Measurements from ENCODE around the gene TXNIP.
A peak's percentile ranks its signal among the peaks of the same experiment; 100 is the strongest.

The TXNIP gene

GRCh38 chr1:146010126-146010738 is 13.9 kb upstream of the TXNIP start:
- no peak for DNase-seq

GRCh38 chr1:146007489-146008133 is 11.2 kb upstream of the TXNIP start:
- no peak for DNase-seq

- DNase-seq: no peak
Observed at GRCh38 chr1:146001709-146002108, 5.3 kb upstream of the TXNIP start.

- DNase-seq: peak; percentile 55
Observed at GRCh38 chr1:145999321-146000024, 3.1 kb upstream of the TXNIP start.

GRCh38 chr1:145997718-145998023 is 1.3 kb upstream of the TXNIP start:
- no peak for DNase-seq

GRCh38 chr1:145997016-145997717 is 788 bp upstream of the TXNIP start:
- DNase-seq: peak; percentile 54

GRCh38 chr1:145995964-145996432 is 381 bp downstream of the TXNIP start:
- no peak for DNase-seq

- DNase-seq: no peak
Observed at GRCh38 chr1:145995148-145995881, 1.1 kb downstream of the TXNIP start.

- no peak for DNase-seq
Observed at GRCh38 chr1:145994391-145995120, 1.8 kb downstream of the TXNIP start.

- DNase-seq: no peak
Observed at GRCh38 chr1:145993618-145994390, 2.6 kb downstream of the TXNIP start.

- DNase-seq: no peak
Observed at GRCh38 chr1:145992958-145993617, 3.3 kb downstream of the TXNIP start.

GRCh38 chr1:145992502-145992936 is 3.9 kb downstream of the TXNIP start:
- DNase-seq: no peak

- DNase-seq: no peak
Observed at GRCh38 chr1:145991735-145992412, 4.5 kb downstream of the TXNIP start.

- no peak for DNase-seq
Observed at GRCh38 chr1:145990249-145990855, 6.0 kb downstream of the TXNIP start.

- DNase-seq: no peak
Observed at GRCh38 chr1:145988773-145989172, 7.6 kb downstream of the TXNIP start.

- DNase-seq: no peak
Observed at GRCh38 chr1:145987926-145988325, 8.5 kb downstream of the TXNIP start.

GRCh38 chr1:145986551-145986950 is 9.8 kb downstream of the TXNIP start:
- DNase-seq: no peak

- DNase-seq: no peak
Observed at GRCh38 chr1:145985502-145986439, 10.6 kb downstream of the TXNIP start.

GRCh38 chr1:145985129-145985501 is 11.3 kb downstream of the TXNIP start:
- DNase-seq: no peak

Data from right hindlimb (tissue), 1 donor.